Epidermal melanocyte (primary cell): ENCODE measurements around the gene MKKS.

Source experiments
- DNase-seq: peaks from one replicate; pipeline ENCODE4 v3.0.0; 2011; ENCODE audit warnings: low spot score; ENCODE audit not compliant: insufficient read length

MKKS gene

DNA sequence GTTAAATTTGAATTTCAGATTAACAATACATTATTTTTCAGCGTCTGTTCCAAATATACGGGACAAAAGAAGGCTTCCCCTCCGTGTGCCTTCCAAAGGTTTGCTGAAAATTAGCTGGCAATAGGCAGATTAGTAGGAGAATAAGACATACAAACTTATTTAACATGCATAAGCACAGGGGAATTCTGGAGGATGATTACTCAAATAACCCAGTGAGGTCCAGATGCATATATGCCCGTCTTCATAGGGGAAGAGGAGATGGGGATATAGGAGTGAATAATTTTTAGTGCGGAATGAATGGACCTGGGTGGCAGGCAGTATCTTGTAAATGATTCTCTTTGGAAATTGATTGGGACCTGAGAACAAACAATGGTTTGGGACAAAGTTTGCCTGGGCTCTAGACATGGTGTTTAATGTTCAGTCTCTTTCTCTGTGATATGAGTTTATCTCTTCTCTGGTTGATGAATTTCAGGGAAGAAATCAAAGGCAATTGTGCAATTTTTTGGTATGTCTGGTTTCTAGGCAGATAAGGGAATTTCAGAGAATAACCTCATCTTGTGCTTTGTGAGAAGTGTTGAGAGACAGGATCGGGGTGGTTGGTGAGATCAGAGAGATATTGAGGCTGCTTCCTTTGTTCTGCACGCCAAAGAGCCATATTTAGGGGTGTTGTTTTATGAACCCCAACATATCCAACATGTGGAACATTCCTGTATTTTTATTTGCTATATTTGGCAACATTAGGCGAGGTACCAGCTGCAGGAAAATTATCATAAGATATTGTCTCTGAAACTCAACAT, 63.7 kb downstream of the MKKS start:
- DNase-seq, result no peak

GRCh38 chr20:10369723-10370090, 64.3 kb downstream of the MKKS start:
- DNase-seq, result no peak

- DNase-seq, result no peak
Observed at GRCh38 chr20:10368702-10369041, 65.3 kb downstream of the MKKS start.

DNA sequence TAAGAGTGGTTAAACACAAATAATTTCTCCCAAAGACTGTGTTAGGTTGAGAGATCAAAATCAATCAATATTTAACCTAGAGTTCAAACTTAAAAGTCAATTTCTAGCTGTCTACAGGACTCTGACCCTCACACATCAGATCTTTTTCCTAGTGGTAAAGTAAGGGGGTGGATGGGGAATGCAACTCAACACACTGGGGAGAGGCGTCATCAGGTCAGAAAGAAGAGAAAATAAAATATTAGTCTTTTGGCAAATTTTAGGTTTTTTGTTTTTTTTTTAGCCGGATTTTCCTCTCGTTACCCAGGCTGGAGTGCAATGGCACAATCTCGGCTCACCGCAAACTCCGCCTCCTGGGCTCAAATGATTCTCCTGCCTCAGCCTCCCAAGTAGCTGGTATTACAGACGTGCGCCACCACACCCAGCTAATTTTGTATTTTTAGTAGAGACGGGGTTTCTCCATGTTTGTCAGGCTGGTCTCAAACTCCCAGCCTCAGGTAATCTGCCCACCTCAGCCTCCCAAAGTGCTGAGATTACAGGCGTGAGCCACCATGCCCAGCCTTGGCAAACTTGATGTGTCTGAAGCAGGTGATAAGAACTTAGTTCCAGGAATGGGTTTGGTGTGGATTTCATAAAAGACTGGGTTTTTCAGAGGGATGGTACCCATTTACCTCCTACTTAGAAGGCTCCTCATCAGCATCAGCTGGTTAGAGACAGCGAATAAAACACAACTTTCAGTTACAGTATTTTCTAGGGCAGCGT, 65.9 kb downstream of the MKKS start:
- no peak for DNase-seq

DNA sequence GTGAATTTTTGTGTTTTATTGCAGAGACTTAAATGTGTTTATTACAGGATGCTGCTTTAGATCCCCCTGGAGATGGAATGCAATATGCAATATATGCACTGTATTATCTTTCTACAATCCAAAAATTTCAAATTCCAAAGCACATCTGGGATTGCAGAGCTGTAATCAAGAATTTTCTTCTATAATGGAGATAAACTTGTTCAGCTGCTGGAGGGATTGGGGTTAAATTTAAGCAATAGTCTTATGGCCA, 66.4 kb downstream of the MKKS start:
- DNase-seq, result no peak

DNA sequence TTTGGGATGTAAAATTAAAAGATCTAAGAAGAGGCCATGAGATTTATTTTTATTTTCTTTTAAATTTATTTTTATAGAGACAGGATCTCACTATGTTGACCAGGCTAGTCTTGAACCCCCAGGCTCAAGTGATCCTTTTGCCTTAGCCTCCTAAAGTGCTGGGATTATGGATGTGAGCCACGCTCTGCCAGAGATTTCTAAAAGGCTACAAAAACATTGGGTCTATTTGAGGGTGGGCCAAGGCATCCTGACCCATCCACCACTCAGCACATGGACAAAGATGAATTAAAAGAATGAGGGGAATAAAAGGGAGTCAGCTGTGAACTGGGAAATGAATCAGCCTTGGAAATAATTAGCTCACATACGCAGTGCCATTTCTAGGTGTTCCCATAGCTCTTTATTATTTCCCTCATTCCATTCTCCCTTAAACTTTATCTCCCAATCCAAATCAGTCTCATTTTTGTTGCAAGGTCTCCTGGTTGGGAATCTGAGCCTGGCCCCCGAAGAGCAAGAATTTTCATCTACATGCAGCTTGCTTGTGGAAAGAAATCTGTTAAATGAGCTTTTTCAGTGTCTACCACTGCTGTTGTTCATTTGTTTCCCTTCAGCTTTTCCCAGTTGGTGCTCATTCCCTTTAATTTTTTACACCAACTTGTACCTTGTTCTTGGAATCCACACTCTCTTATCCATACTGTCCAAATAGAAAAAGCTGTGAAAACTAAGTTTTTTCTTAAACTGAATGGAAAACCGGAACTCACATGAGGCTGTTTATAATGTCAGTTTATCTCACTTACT, 66.9 kb downstream of the MKKS start:
- DNase-seq, result no peak

- DNase-seq, result no peak
Observed at GRCh38 chr20:10362674-10363073, 71.3 kb downstream of the MKKS start.

GRCh38 chr20:10360878-10361277, 73.1 kb downstream of the MKKS start:
- no peak for DNase-seq

DNA sequence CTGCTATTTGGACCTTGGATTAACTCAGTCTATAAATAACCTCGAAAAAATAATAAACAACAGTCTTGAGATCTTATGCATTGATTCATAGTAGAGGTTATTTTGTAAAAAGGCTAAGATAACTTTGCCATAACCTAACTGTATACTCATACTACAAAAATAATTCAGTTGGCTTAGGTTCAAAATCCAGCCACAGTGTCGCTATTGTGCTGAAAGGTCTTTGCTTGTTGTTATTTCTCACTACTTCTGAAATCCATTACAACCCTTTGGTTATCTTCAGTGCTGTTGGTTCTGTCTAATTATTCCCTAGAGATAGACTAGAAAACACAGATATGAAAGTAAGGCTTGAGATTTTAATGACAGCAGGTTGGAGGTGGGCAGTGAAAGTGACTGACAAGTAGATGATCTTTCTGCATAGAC, 74.4 kb downstream of the MKKS start:
- DNase-seq, result no peak

DNA sequence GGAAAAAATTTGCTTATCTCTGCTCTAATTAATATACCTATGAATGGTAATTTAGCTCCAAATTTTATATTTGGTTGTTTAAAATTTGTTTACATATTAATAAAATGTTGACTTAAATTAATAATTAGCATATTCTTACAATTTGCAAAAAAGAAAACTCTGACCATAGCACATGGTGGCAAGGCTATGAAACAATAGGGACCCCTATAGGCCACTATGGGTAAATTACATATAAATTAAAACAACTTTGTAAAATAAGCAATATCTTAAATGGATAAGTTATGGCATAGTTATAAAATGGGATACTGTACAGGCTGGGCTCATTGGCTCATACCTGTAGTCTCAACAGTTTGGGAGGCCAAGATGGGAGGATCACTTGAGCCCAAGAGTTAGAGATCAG, 76.0 kb downstream of the MKKS start:
- no peak for DNase-seq

- no peak for DNase-seq
Observed at GRCh38 chr20:10357061-10357708, 76.8 kb downstream of the MKKS start.

DNA sequence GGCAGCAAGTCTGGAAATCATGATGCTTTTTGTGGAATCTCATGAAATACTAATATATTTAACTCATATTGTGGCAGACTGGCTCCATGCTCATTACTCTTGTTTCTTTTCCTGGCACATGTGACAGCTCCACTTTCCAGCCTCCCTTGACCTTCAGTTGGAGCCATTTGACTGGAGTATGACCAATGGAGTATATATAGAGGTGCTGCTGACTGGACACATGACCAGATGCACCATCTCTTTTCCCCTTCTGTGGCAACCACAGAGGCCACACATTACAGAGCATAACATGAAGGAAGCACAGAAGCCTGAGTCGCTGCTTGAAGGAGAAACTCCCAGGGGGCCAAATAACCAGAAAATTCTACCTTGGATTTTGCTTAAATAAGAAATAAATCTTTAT, 77.4 kb downstream of the MKKS start:
- no peak for DNase-seq

DNA sequence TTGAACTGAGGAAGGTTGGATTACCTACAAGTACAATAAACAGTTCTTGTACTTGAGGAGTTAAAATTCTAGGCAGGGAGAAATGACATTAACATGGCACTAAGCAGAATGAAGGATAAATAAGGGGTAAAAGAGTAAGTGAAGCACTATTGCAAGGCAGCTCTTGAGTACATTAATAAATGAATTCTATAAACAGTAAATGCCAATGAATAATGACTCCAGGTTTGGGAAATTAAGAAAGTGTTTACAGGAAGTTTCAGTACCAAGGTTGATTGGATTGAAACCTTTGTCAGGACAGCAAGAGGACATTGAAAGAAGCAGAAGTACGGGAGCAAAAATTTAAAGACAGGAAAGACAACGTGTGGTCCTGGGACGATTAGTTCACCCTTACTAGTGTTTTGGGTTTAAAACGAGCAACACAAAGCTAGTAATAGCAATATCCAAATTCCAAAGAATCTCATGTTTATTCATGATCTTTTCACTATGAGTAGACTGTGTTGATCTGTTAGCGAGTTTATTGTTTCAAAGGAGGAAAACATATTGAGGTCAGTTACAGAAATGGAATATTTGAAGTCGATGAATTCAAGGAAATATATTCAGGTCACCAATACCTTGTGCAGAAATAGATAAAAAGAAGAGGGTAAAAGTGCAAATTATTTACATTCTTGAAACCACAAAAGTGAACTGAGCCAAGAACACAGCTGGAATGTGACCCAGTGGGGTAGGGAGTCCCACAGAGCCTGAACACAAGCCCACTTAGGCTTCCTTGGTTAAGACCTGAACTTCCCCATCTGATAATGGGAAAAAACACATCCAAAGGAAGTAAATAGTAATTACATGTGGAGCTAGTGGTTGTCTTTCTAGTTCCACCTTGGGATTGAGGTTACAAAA, 80.8 kb downstream of the MKKS start:
- no peak for DNase-seq
